Nucleus accumbens (tissue), 56 donors: Measurements from ENCODE around the gene MRPL33.
A peak's percentile ranks its signal among the peaks of the same experiment; 100 is the strongest.

Source experiments
- DNase-seq, 56 donors: peaks; one replicate each; lab custom pipeline; 2025; lab: John Stamatoyannopoulos, UW

Gene MRPL33

GRCh38 chr2:27771548-27772335 is at the start of gene MRPL33:
TSS of gene MRPL33 (plus strand) at chr2:27771719. CDS start at chr2:27771778, 59 bp downstream.
- DNase-seq, result peak in 55 of 56 donors; percentile 49 to 96 (median 87)

GRCh38 chr2:27721884-27722485 is 49.5 kb upstream of the MRPL33 start:
- no peak for DNase-seq

DNA sequence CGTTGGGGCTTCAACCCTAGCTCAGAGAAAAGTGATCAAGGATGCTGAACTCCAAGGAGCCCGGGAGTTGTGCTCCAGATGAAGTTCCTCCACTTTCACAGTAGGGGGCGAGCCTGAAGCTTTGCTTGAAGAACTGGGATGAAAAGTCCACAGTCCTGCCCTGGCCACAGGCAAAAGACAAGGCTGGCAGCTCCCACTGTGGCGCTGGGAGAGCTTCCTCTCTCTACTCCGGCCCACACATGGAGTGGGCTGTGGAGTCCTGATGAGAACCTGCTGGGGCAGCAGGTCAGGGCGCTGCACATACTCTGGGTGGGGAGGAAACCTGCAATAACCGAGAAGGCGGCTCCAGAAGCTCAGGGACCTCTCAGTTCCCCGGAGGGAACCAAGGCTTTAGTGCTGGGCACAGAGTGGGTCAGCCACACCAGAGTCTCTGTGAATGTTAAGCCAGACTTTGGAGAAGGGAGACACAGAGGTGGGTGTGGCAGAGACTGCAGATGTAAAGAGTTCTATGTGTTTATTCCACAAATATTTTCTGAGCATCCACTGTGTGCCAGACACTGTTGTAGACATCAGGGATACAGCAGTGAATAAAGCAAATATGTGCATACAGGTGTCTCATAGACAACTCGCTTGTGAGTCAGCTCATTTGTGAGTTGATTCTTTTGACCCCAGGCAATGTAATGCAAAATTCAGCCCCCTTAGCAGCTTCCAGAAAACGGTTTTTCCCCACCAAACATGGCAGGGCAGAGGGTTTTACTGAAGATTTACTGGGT is 48.0 kb upstream of the MRPL33 start:
- peak in 47 of 56 donors; percentile 11 to 78 (median 38) for DNase-seq

DNA sequence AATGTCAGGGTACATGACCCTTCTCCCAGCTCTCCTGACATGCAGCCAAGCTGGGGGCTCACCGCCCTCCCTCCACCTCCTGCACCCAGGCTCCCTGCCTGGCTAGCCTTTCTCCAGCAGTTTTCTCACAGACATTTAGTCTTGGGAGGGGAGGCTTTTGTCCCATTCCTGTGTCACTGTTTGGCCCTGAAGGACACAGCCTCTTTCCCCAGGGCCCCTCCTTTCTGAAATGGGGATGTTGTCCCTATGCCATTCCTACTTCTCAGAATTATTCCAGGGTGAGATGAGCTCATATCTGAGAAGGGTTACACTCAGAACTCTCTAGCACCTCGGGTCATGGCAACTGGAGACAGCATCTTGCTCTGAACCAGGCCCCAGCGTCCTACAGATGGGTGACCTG is 47.3 kb upstream of the MRPL33 start:
- DNase-seq, result no peak

DNA sequence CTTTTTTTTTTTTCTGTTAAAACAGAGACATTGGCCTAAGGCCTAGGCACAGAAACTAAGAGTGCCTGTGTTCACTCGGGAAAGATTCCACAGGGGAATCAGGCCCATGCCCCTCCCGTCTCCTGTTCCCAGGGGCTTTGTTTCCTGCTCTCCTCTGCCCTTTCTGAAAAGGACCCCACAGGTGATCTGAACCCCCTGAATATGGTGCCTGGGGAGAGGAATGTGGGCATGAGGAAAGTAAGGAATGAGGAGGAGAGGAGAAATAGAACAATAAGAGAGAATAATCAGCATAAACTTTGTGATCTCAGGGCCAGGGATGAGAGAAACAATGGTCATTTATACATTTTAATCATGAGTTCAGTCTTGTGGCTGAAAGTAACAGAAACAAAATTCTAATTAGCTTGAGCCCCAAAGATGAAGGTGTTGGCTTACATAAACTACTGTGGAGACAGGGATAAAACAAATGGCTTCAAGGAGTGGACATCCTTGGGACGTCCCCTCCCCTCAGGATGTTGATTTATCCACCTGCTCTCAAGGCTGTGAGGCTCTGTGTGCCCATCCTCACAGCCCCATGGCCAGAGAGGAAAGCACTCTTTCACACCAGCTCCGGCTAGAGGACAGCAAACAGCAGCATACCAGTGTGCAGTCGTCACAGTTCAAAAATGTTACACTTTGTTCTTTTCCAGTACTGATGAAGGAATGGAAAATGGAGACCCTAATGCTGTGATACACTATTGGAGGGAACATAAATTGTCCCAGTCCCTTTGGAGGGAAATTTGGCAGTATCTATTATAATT is 46.4 kb upstream of the MRPL33 start:
- DNase-seq, result no peak

DNA sequence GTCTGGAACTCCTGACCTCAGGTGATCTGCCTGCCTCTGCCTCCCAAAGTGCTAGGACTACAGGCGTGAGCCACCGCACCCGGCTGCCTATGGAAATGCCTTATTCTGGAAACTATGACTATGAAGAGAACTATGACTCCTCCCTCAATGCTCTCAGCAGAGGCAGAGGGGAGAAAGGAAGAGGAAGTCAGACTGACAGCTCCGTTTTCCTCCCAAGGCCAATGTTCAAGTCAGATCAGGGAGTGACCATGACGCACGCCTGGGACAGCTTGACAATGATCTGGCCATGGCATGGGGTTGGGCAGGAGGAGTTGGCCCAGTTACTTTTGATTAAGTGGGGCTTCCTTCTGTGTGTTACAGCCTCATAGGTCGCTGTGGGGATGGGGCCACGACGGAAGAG is 44.3 kb upstream of the MRPL33 start:
- DNase-seq, result no peak

- no peak for DNase-seq
Measured at GRCh38 chr2:27728081-27728858, 43.2 kb upstream of the MRPL33 start.

DNA sequence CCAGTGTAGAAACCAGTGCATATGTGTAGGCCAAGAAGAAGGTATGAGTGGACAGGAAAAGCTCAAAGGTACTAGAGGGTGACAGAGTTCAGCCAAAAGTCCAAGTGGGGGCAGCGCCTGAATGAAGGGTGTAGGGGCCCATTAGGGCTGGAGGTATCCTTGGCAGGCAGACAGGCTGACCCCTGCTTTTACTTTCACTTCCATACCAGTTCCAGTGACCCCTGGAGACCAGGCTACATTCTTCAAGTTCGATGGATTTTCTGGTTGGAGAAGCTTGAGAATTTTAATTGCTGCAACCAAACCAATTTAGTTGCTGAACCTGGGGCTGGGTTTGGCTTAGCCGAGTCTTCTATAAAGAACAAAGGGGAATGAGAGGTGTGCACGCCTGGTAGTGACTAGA is 42.3 kb upstream of the MRPL33 start:
- DNase-seq, result no peak

DNA sequence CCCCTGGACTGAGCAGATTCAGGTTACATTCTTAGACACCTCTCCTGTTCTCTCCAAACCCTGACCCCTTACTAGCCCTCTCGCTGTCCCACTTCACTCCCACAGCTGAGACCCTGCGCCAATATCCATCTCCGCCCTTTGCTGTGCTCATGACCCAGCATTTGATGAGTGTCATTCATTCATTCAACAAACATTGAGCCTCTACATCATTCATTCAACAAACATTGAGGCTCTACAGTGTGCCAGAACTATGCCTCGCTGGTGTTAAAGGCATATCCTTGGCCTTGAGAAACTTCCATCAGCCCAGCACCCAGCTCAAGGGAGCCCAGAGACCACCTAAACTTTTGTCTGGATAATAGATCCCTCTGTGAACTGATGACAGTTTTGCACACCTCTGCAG is 41.9 kb upstream of the MRPL33 start:
- no peak for DNase-seq

DNA sequence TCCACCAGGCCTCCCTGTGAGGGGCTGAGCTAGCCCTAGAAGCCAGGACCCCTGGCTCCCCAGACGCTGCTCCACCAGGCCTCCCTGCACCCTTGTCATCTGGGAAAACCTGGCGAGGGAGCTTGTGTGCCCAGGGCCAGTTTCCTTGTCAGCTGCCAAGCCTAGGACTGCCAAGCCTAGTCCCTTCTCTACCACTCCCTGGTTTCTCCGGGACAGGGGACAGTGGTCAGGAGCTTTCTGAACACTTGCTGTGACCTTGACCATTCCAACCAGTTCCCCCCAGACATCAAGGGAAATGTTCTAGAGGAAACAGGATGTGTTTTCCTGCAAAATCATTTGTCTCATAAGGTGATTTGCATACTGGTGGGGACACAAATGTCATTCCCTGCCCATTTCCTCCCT is 41.3 kb upstream of the MRPL33 start:
- DNase-seq, result no peak

DNA sequence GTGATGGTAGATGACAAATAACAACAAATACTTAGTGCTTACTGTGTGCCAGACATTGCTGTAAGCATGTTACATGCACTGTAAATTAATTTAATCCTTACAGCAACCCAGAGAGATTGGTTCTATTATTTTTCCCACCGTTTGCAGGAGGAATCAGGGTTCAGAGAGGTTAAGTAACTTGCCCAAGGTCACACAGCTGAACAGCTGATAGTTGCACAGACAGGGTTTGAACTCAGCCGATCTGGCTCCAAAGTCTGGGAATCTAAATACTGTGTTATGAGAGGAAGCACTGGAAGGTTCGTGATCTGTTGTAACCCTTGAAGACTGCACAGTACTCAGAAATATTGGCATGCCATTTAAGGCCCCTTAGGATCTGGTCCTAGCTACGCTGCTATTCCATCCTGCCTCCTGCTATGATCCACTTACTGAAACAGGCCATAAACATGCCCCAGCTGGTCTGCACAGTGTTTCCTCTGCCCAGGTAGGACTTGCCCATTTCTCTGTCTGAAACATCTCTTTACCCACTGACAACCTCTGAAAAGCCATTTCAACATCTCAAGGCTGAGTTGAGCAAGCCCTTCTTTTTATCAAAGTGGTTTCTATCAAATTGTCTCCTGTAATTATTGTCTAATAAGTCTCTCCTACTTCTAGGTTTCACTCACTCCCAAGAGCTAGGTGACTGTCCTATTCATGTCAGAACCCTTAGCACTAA is 40.4 kb upstream of the MRPL33 start:
- no peak for DNase-seq

- DNase-seq, result no peak
Measured at GRCh38 chr2:27734305-27734704, 37.2 kb upstream of the MRPL33 start.

DNA sequence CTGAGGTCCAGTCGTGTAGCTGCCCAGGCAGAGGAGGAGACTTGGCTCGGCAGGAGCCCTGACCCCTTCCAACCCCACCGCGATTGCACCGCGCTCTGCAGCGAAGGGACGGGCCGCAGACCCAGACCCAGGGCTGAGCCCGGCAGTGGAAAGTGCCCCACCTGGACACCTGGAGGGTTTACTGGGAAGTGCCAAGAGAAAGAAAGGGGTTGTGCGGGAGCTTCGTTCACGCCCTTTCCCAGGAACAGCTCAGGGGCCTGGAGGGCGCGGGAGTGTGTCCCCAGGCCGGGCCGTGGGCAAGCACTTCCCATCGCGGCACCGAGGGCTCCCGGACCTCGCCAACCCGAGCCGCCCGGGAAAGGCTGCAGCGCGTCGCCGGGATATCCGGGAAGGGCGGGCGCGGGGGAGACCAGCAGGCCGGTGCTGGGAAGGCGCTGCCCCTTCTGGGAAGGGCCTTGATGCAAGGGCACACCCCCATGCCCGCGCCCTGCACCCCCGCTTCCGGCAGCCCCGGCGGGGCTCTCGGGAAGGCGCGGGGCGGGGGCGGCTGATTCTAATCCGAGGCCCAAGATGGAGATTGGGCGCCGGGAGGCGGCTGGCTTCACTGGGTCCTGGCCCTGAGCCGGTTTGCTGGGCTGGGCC is 36.1 kb upstream of the MRPL33 start:
- peak in 32 of 56 donors; percentile 12 to 76 (median 40) for DNase-seq

- no peak for DNase-seq
Measured at GRCh38 chr2:27736031-27736889, 35.3 kb upstream of the MRPL33 start.

- DNase-seq, result no peak
Measured at GRCh38 chr2:27736890-27737204, 34.7 kb upstream of the MRPL33 start.

DNA sequence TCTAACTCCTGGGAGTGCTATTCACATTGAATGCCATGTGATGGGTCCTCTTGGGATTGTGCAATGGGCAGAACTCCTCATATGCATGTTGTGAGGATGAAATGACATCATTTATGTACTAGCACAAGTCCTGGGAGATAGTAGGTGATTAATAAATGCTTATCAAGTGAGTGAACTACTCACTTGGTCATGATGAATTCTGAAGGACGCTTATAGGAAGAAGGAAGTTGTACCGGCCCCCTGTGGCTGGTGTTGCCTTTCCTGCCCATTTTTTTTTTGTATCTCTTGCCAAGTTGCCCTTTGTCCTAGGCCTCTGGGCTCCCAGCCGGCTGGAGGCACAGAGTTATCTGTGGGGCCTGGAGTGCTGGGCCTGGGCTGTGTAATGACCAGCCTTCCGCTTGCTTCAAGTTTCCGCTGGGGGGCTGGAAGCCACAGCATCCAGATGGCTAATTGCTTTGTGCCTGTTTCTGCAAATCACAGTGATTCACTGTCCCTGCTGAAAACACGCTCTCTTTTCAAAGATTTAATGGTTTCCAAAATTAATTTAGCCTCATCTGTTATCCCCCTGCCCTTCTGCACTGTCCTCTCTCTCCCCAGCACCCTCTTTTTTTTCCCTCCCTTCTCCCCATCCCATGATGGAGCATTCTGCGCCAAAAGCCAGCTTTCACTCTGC is 33.7 kb upstream of the MRPL33 start:
- peak in 2 of 56 donors; percentile 20 to 27 for DNase-seq

GRCh38 chr2:27738349-27739057 is 33.0 kb upstream of the MRPL33 start:
- no peak for DNase-seq
